HepG2 (cell line): ENCODE data around the gene SZRD1. TPM values are rescaled to one million over a fixed set of nuclear protein-coding genes. Genes with fewer than 3 reads are reported as not detected.
A peak's percentile ranks its signal among the peaks of the same experiment; 100 is the strongest.

Experiments used
- ARNT2 ChIP-seq: sonication (generic); formaldehyde crosslinking; IDR thresholded peaks from 2 replicates; pipeline ENCODE4 v1.8.0; 2022; ENCODE audit warnings: mild to moderate bottlenecking, low read depth, missing genetic modification reagents, moderate library complexity
- CBX1 ChIP-seq: IDR thresholded peaks from one replicate; pipeline ENCODE4 v1.6.1; 2016; ENCODE audit warnings: antibody characterized with exemption, low read depth
- CBX5 ChIP-seq: sonication (generic); formaldehyde crosslinking; IDR thresholded peaks from 2 replicates; pipeline ENCODE4 v1.4.0; 2020; ENCODE audit warnings: missing genetic modification reagents, borderline replicate concordance
- DMAP1 ChIP-seq: IDR thresholded peaks from 2 replicates; pipeline ENCODE4 v1.6.1; 2016
- HOXA5 ChIP-seq: sonication (generic); formaldehyde crosslinking; IDR thresholded peaks from 2 replicates; pipeline ENCODE4 v1.4.0; 2020; ENCODE audit warnings: missing genetic modification reagents
- KLF13 ChIP-seq: sonication (generic); formaldehyde crosslinking; IDR thresholded peaks from 2 replicates; pipeline ENCODE4 v1.4.0; 2020; ENCODE audit warnings: mild to moderate bottlenecking, missing genetic modification reagents
- MAFG ChIP-seq: sonication (generic); formaldehyde crosslinking; IDR thresholded peaks from 2 replicates; pipeline ENCODE4 v1.5.1; 2020; ENCODE audit warnings: mild to moderate bottlenecking, missing genetic modification reagents
- MTERF4 ChIP-seq: sonication (generic); formaldehyde crosslinking; IDR thresholded peaks from 2 replicates; pipeline ENCODE4 v1.8.0; 2023; ENCODE audit warnings: mild to moderate bottlenecking, missing genetic modification reagents
- NFYC ChIP-seq: IDR thresholded peaks from 2 replicates; pipeline ENCODE4 v1.6.1; 2016; ENCODE audit warnings: missing genetic modification reagents, missing compliant biosample characterization
- PCBP2 ChIP-seq: fragments of 200-400 bp; formaldehyde crosslinking; optimal IDR thresholded peaks from 2 replicates; pipeline ENCODE3; 2018; ENCODE audit warnings: low read length, low read depth; ENCODE audit not compliant: poor library complexity, severe bottlenecking
- RFXANK ChIP-seq: IDR thresholded peaks from 2 replicates; pipeline ENCODE4 v1.6.1; 2016
- SOX6 ChIP-seq, 2 experiments: fragments of 450-650 bp in 1 of 2; sonication (generic) in 1 of 2; formaldehyde crosslinking in 1 of 2; IDR thresholded peaks; 2 replicates each; pipeline versions ENCODE4 v1.4.0 to v1.6.1; 2017 to 2020; ENCODE audit warnings: antibody characterized with exemption in 1 of 2, mild to moderate bottlenecking in 1 of 2, missing genetic modification reagents in 1 of 2
- ZNF263 ChIP-seq: sonication (generic); formaldehyde crosslinking; IDR thresholded peaks from 2 replicates; pipeline ENCODE4 v1.4.0; 2020; ENCODE audit warnings: missing genetic modification reagents
- ZNF317 ChIP-seq: sonication (generic); formaldehyde crosslinking; IDR thresholded peaks from 2 replicates; pipeline ENCODE4 v1.5.0; 2020; ENCODE audit warnings: mild to moderate bottlenecking, missing genetic modification reagents
- ZNF350 ChIP-seq: sonication (generic); formaldehyde crosslinking; IDR thresholded peaks from 2 replicates; pipeline ENCODE4 v1.4.0; 2020; ENCODE audit warnings: mild to moderate bottlenecking, low read depth, missing genetic modification reagents, borderline replicate concordance
- ZNF501 ChIP-seq: sonication (generic); formaldehyde crosslinking; IDR thresholded peaks from 2 replicates; pipeline ENCODE4 v1.5.1; 2020; ENCODE audit warnings: mild to moderate bottlenecking, moderate library complexity, missing genetic modification reagents
- ZNF503 ChIP-seq: sonication (generic); formaldehyde crosslinking; IDR thresholded peaks from 2 replicates; pipeline ENCODE4 v1.4.0; 2020; ENCODE audit warnings: missing genetic modification reagents
- polyA plus RNA-seq, 8 experiments: library from polyadenylated mRNA; depleted of rRNA in 3 of 8; stranded (reverse) in 7 of 8; unstranded in 1 of 8; fragments of >200 nt; fragmentation: Illumina TruSeq in 4 of 8; extraction: Trizol in 4 of 8; gene quantifications; 2 replicates each; pipeline versions ENCODE4 v1.2.1 to v1.2.3, GENCODE V29; 2011 to 2016; ENCODE audit warnings: low read depth in 4 of 8, missing spikeins in 1 of 8, mixed read lengths in 1 of 8; ENCODE audit not compliant: insufficient read depth in 1 of 8
- total RNA-seq, 5 experiments: library from RNA; depleted of rRNA; stranded (reverse); fragments of >200 nt; fragmentation: Illumina TruSeq; extraction: Trizol; gene quantifications; 2 replicates each; pipeline ENCODE4 v1.2.3, GENCODE V29; 2016; ENCODE audit warnings: low read depth in 1 of 5
- TF ChIP-seq, protein P1 (sequence below): sonication (generic); formaldehyde crosslinking; conservative IDR thresholded peaks from 2 replicates; pipeline ENCODE4 v1.4.0; 2020; ENCODE audit warnings: missing genetic modification reagents
- TF ChIP-seq, protein P2 (sequence below): sonication (generic); formaldehyde crosslinking; IDR thresholded peaks from 2 replicates; pipeline ENCODE4 v1.4.0; 2020; ENCODE audit warnings: missing genetic modification reagents
- TF ChIP-seq, protein P3 (sequence below): sonication (generic); formaldehyde crosslinking; IDR thresholded peaks from 2 replicates; pipeline ENCODE4 v1.9.0; 2021; ENCODE audit warnings: missing genetic modification reagents, borderline replicate concordance

SZRD1 gene
- total and polyA plus RNA-seq, 2 of the 13 experiments (the other 11 are each of a cell fraction or from before 2014, with no cell fraction given): 28.5 to 41.4 TPM

GRCh38 chr1:16367258-16367967, 371 bp downstream of the SZRD1 start (continued):
- TF ChIP-seq CBX5 (no peak), ZNF503 (CRISPR knock-in tag) (peak; percentile 68; the same call in 1 of the 2 replicates), HOXA5 (CRISPR knock-in tag) (peak; percentile 96), NFYC (CRISPR knock-in tag) (no peak), PCBP2 (no peak), ZNF317 (CRISPR knock-in tag) (peak; percentile 67; the same call in 1 of the 2 replicates), MAFG (CRISPR knock-in tag) (no peak), RFXANK (CRISPR knock-in tag) (no peak), ZNF350 (peak; percentile 33), ZNF263 (CRISPR knock-in tag) (peak; percentile 79), ARNT2 (CRISPR knock-in tag) (no peak; the same call in 1 of the 2 replicates), DMAP1 (CRISPR knock-in tag) (peak; percentile 71), KLF13 (CRISPR knock-in tag) (no peak), MTERF4 (CRISPR knock-in tag) (0 out of 2 replicates have a peak, but pooled peaks have one; percentile 20), SOX6 (IDR thresholded peaks at IDR 0.05) (no peak), SOX6 (CRISPR knock-in tag; IDR thresholded peaks at IDR 0.05) (peak; percentile 39), ZNF501 (CRISPR knock-in tag) (peak; percentile 42), CBX1 (peak; percentile 26)
- TF ChIP-seq, protein P1, sequence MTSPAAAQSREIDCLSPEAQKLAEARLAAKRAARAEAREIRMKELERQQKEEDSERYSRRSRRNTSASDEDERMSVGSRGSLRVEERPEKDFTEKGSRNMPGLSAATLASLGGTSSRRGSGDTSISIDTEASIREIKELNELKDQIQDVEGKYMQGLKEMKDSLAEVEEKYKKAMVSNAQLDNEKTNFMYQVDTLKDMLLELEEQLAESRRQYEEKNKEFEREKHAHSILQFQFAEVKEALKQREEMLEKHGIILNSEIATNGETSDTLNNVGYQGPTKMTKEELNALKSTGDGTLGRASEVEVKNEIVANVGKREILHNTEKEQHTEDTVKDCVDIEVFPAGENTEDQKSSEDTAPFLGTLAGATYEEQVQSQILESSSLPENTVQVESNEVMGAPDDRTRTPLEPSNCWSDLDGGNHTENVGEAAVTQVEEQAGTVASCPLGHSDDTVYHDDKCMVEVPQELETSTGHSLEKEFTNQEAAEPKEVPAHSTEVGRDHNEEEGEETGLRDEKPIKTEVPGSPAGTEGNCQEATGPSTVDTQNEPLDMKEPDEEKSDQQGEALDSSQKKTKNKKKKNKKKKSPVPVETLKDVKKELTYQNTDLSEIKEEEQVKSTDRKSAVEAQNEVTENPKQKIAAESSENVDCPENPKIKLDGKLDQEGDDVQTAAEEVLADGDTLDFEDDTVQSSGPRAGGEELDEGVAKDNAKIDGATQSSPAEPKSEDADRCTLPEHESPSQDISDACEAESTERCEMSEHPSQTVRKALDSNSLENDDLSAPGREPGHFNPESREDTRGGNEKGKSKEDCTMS (CRISPR knock-in tag): 0 out of 2 replicates have a peak, but pooled peaks have one; percentile 42
- TF ChIP-seq, protein P2, sequence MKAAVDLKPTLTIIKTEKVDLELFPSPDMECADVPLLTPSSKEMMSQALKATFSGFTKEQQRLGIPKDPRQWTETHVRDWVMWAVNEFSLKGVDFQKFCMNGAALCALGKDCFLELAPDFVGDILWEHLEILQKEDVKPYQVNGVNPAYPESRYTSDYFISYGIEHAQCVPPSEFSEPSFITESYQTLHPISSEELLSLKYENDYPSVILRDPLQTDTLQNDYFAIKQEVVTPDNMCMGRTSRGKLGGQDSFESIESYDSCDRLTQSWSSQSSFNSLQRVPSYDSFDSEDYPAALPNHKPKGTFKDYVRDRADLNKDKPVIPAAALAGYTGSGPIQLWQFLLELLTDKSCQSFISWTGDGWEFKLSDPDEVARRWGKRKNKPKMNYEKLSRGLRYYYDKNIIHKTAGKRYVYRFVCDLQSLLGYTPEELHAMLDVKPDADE (CRISPR knock-in tag): no peak
- TF ChIP-seq, protein P3, sequence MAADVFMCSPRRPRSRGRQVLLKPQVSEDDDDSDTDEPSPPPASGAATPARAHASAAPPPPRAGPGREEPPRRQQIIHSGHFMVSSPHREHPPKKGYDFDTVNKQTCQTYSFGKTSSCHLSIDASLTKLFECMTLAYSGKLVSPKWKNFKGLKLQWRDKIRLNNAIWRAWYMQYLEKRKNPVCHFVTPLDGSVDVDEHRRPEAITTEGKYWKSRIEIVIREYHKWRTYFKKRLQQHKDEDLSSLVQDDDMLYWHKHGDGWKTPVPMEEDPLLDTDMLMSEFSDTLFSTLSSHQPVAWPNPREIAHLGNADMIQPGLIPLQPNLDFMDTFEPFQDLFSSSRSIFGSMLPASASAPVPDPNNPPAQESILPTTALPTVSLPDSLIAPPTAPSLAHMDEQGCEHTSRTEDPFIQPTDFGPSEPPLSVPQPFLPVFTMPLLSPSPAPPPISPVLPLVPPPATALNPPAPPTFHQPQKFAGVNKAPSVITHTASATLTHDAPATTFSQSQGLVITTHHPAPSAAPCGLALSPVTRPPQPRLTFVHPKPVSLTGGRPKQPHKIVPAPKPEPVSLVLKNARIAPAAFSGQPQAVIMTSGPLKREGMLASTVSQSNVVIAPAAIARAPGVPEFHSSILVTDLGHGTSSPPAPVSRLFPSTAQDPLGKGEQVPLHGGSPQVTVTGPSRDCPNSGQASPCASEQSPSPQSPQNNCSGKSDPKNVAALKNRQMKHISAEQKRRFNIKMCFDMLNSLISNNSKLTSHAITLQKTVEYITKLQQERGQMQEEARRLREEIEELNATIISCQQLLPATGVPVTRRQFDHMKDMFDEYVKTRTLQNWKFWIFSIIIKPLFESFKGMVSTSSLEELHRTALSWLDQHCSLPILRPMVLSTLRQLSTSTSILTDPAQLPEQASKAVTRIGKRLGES (CRISPR knock-in tag): 0 out of 2 replicates have a peak, but pooled peaks have one; percentile 70
